Activated CD8-positive, alpha-beta memory T cell treated with anti-CD3 and anti-CD28 coated beads for 36 hours (primary cell): ENCODE data around the gene MDM4. TPM values are rescaled to one million over a fixed set of nuclear protein-coding genes. Genes with fewer than 3 reads are reported as not detected.
"Not testable (repeated sequence)": the region's sequence is repeated elsewhere in the genome, so short reads cannot be mapped to it uniquely, and the experiment has no call there.

Source experiments
- CTCF ChIA-PET: fragments of 350-600 bp; sonication (Branson Sonifier 250); formaldehyde crosslinking; loops from one replicate; lab custom pipeline; 2021; ENCODE audit warnings: antibody characterized with exemption; lab: Charles Lee
- POLR2A ChIA-PET: fragments of 350-600 bp; sonication (Branson Sonifier 250); formaldehyde crosslinking; loops from one replicate; lab custom pipeline; 2021; ENCODE audit warnings: antibody characterized with exemption; lab: Charles Lee
- total RNA-seq, 2 experiments: library from RNA; stranded (reverse); gene quantifications; one replicate each; pipeline ENCODE4 v1.2.3, GENCODE V29; 2021

MDM4 gene
- total RNA-seq, 2 experiments from 2014 or later = 64.5 to 66.4 TPM

GRCh38 chr1:204529371-204529895 lies 13.2 kb downstream of the MDM4 start:
- POLR2A ChIA-PET = interaction anchor here (0.9 kb wide), 1 partner anchor 12 kb away, joined by 3 read pairs; no protein-coding TSS in a partner anchor

GRCh38 chr1:204530932-204531331 lies 14.7 kb downstream of the MDM4 start:
- ChIA-PET CTCF (no interaction called here), POLR2A (interaction anchor here (0.5 to 1.0 kb wide), 2 partner anchors 9 to 14 kb away, joined by 3 read pairs; no protein-coding TSS in a partner anchor)

More at GRCh38 chr1:204529371-204529895, 13.2 kb downstream of the MDM4 start:
- CTCF ChIA-PET = interaction anchor here (0.6 kb wide), 1 partner anchor 34 kb away, joined by 3 read pairs; no protein-coding TSS in a partner anchor

GRCh38 chr1:204532832-204533231 lies 16.6 kb downstream of the MDM4 start:
- POLR2A ChIA-PET = no interaction called here
- CTCF ChIA-PET = no interaction called here

GRCh38 chr1:204541626-204542025 lies 25.4 kb downstream of the MDM4 start:
- ChIA-PET CTCF (interaction anchor here (1.1 kb wide), 1 partner anchor 16 kb away, joined by 3 read pairs; no protein-coding TSS in a partner anchor), POLR2A (no interaction called here)

GRCh38 chr1:204544321-204544720 lies 28.1 kb downstream of the MDM4 start:
- ChIA-PET CTCF (interaction anchor here (1.7 kb wide), 1 partner anchor 263 kb away, joined by 6 read pairs; no protein-coding TSS in a partner anchor), POLR2A (no interaction called here)

- ChIA-PET CTCF (interaction anchor here (1.7 kb wide), 2 partner anchors 262 kb away, joined by 6 to 7 read pairs; no protein-coding TSS in a partner anchor), POLR2A (interaction anchor here (1.4 kb wide), 1 partner anchor 29 kb away, joined by 4 read pairs; the partner anchor contains the start of gene MDM4)
Measured at GRCh38 chr1:204545202-204545601, 29.0 kb downstream of the MDM4 start.

GRCh38 chr1:204545881-204546280 lies 29.7 kb downstream of the MDM4 start:
- CTCF ChIA-PET = interaction anchor here (1.7 kb wide), 1 partner anchor 261 kb away, joined by 7 read pairs; no protein-coding TSS in a partner anchor
- POLR2A ChIA-PET = interaction anchor here (1.4 kb wide), 1 partner anchor 29 kb away, joined by 4 read pairs; the partner anchor contains the start of gene MDM4

- POLR2A ChIA-PET = no interaction called here
- CTCF ChIA-PET = interaction anchor here (1.3 kb wide), 1 partner anchor 243 kb away, joined by 3 read pairs; no protein-coding TSS in a partner anchor
Measured at GRCh38 chr1:204548265-204548664, 32.1 kb downstream of the MDM4 start.

- ChIA-PET CTCF (interaction anchor here (1.3 kb wide), 1 partner anchor 242 kb away, joined by 3 read pairs; no protein-coding TSS in a partner anchor), POLR2A (no interaction called here)
Measured at GRCh38 chr1:204549313-204549712, 33.1 kb downstream of the MDM4 start.

- POLR2A ChIA-PET = no interaction called here
- CTCF ChIA-PET = interaction anchor here (1.1 kb wide), 1 partner anchor 213 kb away, joined by 5 read pairs; no protein-coding TSS in a partner anchor
Measured at GRCh38 chr1:204550926-204551325, 34.7 kb downstream of the MDM4 start.

- CTCF ChIA-PET = interaction anchor here (1.4 kb wide), 1 partner anchor 110 kb away, joined by 3 read pairs; no protein-coding TSS in a partner anchor
- POLR2A ChIA-PET = interaction anchor here (0.6 kb wide), 1 partner anchor 31 kb away, joined by 4 read pairs; no protein-coding TSS in a partner anchor
Measured at GRCh38 chr1:204556458-204557052, 40.3 kb downstream of the MDM4 start.

- ChIA-PET CTCF (interaction anchor here (1.2 kb wide), 1 partner anchor 249 kb away, joined by 3 read pairs; no protein-coding TSS in a partner anchor), POLR2A (no interaction called here)
Measured at GRCh38 chr1:204558467-204558866, 42.3 kb downstream of the MDM4 start.

GRCh38 chr1:204560002-204560401 lies 43.8 kb downstream of the MDM4 start:
- POLR2A ChIA-PET = not testable (repeated sequence)
- CTCF ChIA-PET = interaction anchor here (1.3 to 1.5 kb wide), 2 partner anchors 247 kb away, joined by 3 to 4 read pairs; no protein-coding TSS in a partner anchor

- POLR2A ChIA-PET = no interaction called here
- CTCF ChIA-PET = interaction anchor here (1.3 to 1.5 kb wide), 2 partner anchors 246 to 247 kb away, joined by 3 to 4 read pairs; no protein-coding TSS in a partner anchor
Measured at GRCh38 chr1:204560590-204561150, 44.5 kb downstream of the MDM4 start.

GRCh38 chr1:204562075-204562990 lies 46.1 kb downstream of the MDM4 start:
- POLR2A ChIA-PET = interaction anchor here (0.7 kb wide), 1 partner anchor 757 kb away, joined by 3 read pairs; no protein-coding TSS in a partner anchor
- CTCF ChIA-PET = interaction anchor here (0.8 to 1.4 kb wide), 2 partner anchors 245 kb away, joined by 3 to 7 read pairs; no protein-coding TSS in a partner anchor

- ChIA-PET CTCF (interaction anchor here (1.3 to 1.4 kb wide), 2 partner anchors 34 to 244 kb away, joined by 3 to 7 read pairs; no protein-coding TSS in a partner anchor), POLR2A (interaction anchor here (0.6 kb wide), 1 partner anchor 200 kb away, joined by 3 read pairs; no protein-coding TSS in a partner anchor)
Measured at GRCh38 chr1:204563307-204563706, 47.1 kb downstream of the MDM4 start.

GRCh38 chr1:204563780-204564179 lies 47.6 kb downstream of the MDM4 start:
- POLR2A ChIA-PET = interaction anchor here (0.6 kb wide), 1 partner anchor 200 kb away, joined by 3 read pairs; no protein-coding TSS in a partner anchor
- CTCF ChIA-PET = interaction anchor here (1.3 to 1.4 kb wide), 2 partner anchors 34 to 243 kb away, joined by 3 to 7 read pairs; no protein-coding TSS in a partner anchor

- ChIA-PET POLR2A (no interaction called here), CTCF (interaction anchor here (2.6 to 5.1 kb wide), 2 partner anchors 199 to 242 kb away, joined by 21 to 50 read pairs; no protein-coding TSS in a partner anchor)
Measured at GRCh38 chr1:204564835-204565234, 48.6 kb downstream of the MDM4 start.
